SK-N-SH treated with all-trans-retinoic acid at 6 μM for 48 hours (cell line): ENCODE measurements around the gene TANC1.

Experiments used
- ATAC-seq: fragments of 200-7000 bp; cut with Tn5 transposase; 3 replicates; pipeline ENCODE4 v1.9.1; 2020; ENCODE audit warnings: mild to moderate bottlenecking, moderate library complexity
- ARNTL ChIP-seq: fragments of 450-650 bp; formaldehyde crosslinking; IDR thresholded peaks from 2 replicates; pipeline ENCODE4 v1.5.0; 2020; ENCODE audit warnings: low read depth, mild to moderate bottlenecking, moderate library complexity, borderline replicate concordance
- BACH2 ChIP-seq: fragments of 250-450 bp; sonication (Bioruptor Pico); IDR thresholded peaks from 2 replicates; pipeline ENCODE4 v1.9.0; 2021; ENCODE audit warnings: mild to moderate bottlenecking, borderline replicate concordance
- CSDC2 ChIP-seq: fragments of 250-450 bp; sonication (Bioruptor Pico); IDR thresholded peaks from 2 replicates; pipeline ENCODE4 v1.5.0; 2020; ENCODE audit warnings: mild to moderate bottlenecking, moderate library complexity
- ESRRG ChIP-seq: fragments of 250-450 bp; sonication (Bioruptor Pico); IDR thresholded peaks from 2 replicates; pipeline ENCODE4 v1.6.1; 2021; ENCODE audit warnings: mild to moderate bottlenecking
- GLIS3 ChIP-seq: fragments of 250-450 bp; sonication (Bioruptor Pico); IDR thresholded peaks from 2 replicates; pipeline ENCODE4 v1.5.0; 2020; ENCODE audit warnings: mild to moderate bottlenecking, moderate library complexity
- ISL1 ChIP-seq: fragments of 250-450 bp; sonication (Bioruptor Pico); IDR thresholded peaks from 2 replicates; pipeline ENCODE4 v2.1.2; 2022; ENCODE audit warnings: mild to moderate bottlenecking, moderate library complexity
- OSR1 ChIP-seq: fragments of 250-450 bp; sonication (Bioruptor Pico); IDR thresholded peaks from 2 replicates; pipeline ENCODE4 v1.8.0; 2022; ENCODE audit warnings: moderate library complexity, mild to moderate bottlenecking, inconsistent platforms
- PPARA ChIP-seq: fragments of 250-450 bp; sonication (Bioruptor Pico); IDR thresholded peaks from 2 replicates; pipeline ENCODE4 v1.5.0; 2020; ENCODE audit warnings: mild to moderate bottlenecking, borderline replicate concordance
- RARB ChIP-seq: fragments of 250-450 bp; sonication (Bioruptor Pico); IDR thresholded peaks from 2 replicates; pipeline ENCODE4 v1.8.0; 2021; ENCODE audit warnings: mild to moderate bottlenecking, moderate library complexity
- SNAI2 ChIP-seq: fragments of 250-450 bp; sonication (Bioruptor Pico); IDR thresholded peaks from 2 replicates; pipeline ENCODE4 v1.5.0; 2020; ENCODE audit warnings: mild to moderate bottlenecking, moderate library complexity
- TCF4 ChIP-seq: fragments of 250-450 bp; sonication (Bioruptor Pico); IDR thresholded peaks from 2 replicates; pipeline ENCODE4 v1.8.0; 2021; ENCODE audit warnings: mild to moderate bottlenecking, moderate library complexity, borderline replicate concordance
- TOX ChIP-seq: fragments of 250-450 bp; sonication (Bioruptor Pico); IDR thresholded peaks from 2 replicates; pipeline ENCODE4 v1.8.0; 2021; ENCODE audit warnings: mild to moderate bottlenecking, moderate library complexity, borderline replicate concordance
- ZC3H10 ChIP-seq: fragments of 250-450 bp; sonication (Bioruptor Pico); IDR thresholded peaks from 2 replicates; pipeline ENCODE4 v1.5.1; 2021; ENCODE audit warnings: mild to moderate bottlenecking, moderate library complexity
- ZFP3 ChIP-seq: fragments of 250-450 bp; sonication (Bioruptor Pico); IDR thresholded peaks from 2 replicates; pipeline ENCODE4 v1.5.0; 2020; ENCODE audit warnings: mild to moderate bottlenecking, moderate library complexity
- ZFP30 ChIP-seq: fragments of 450-650 bp; formaldehyde crosslinking; IDR thresholded peaks from 2 replicates; pipeline ENCODE4 v1.5.0; 2022; ENCODE audit warnings: mild to moderate bottlenecking, moderate library complexity
- ZNF565 ChIP-seq: fragments of 450-650 bp; formaldehyde crosslinking; conservative IDR thresholded peaks from 2 replicates; pipeline ENCODE4 v1.5.0; 2020; ENCODE audit warnings: low read depth, mild to moderate bottlenecking, moderate library complexity
- ZNF70 ChIP-seq: fragments of 450-650 bp; formaldehyde crosslinking; IDR thresholded peaks from 2 replicates; pipeline ENCODE4 v1.5.0; 2020; ENCODE audit warnings: mild to moderate bottlenecking, moderate library complexity
- ZNF8 ChIP-seq: fragments of 450-650 bp; formaldehyde crosslinking; IDR thresholded peaks from 2 replicates; pipeline ENCODE4 v1.5.0; 2020; ENCODE audit warnings: mild to moderate bottlenecking, moderate library complexity
- TF ChIP-seq, protein P1 (sequence below): fragments of 250-450 bp; sonication (Bioruptor Pico); IDR thresholded peaks from 2 replicates; pipeline ENCODE4 v1.8.0; 2021; ENCODE audit warnings: low read depth, mild to moderate bottlenecking, moderate library complexity, borderline replicate concordance
- TF ChIP-seq, protein P2 (sequence below): fragments of 250-450 bp; sonication (Bioruptor Pico); IDR thresholded peaks from 2 replicates; pipeline ENCODE4 v1.5.0; 2020; ENCODE audit warnings: mild to moderate bottlenecking, moderate library complexity
- TF ChIP-seq, protein P3 (sequence below): fragments of 250-450 bp; sonication (Bioruptor Pico); IDR thresholded peaks from 2 replicates; pipeline ENCODE4 v1.5.1; 2021; ENCODE audit warnings: mild to moderate bottlenecking, moderate library complexity
- TF ChIP-seq, protein P4 (sequence below): fragments of 250-450 bp; sonication (Bioruptor Pico); IDR thresholded peaks from 2 replicates; pipeline ENCODE4 v1.5.1; 2020; ENCODE audit warnings: low read depth, mild to moderate bottlenecking, moderate library complexity
- TF ChIP-seq, protein P5 (sequence below): fragments of 250-450 bp; sonication (Bioruptor Pico); IDR thresholded peaks from 2 replicates; pipeline ENCODE4 v1.8.0; 2020; ENCODE audit warnings: mild to moderate bottlenecking, moderate library complexity, borderline replicate concordance

Gene TANC1

DNA sequence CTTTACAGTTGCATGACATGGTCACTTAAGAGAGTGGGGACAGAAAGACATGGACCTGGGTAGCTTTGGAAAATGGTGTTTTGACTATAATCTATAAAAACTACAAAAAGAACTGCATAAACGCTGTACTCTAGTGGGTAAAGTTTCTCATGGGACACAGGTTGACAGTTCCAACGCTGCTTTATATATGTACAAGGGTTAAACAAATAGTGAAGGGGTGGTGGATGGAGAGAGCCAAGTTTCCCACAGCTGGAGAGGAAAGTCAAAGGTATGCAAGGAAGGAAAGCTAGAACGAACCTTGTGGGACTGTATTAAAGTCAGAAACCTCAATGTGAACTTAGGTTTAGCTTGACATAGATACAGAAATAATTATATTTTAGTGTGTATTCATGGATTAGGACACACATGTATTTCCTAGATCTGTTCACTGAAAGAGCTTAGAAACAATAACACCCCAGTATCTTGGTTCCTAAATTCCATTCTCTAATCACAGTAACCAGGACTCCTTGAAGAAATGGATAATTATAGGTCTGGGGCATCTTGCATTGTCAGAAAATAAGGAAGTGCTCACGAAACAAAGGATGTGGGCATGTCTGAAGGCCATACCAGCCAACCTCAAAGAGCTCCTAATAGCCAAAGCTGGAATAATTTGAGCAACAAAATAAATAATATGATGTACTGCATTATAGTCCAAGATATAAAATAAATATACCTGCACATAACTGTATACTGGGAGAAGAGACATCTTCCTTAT lies 28.8 kb downstream of the TANC1 start:
- ATAC-seq = no peak
- TF ChIP-seq, protein P1, sequence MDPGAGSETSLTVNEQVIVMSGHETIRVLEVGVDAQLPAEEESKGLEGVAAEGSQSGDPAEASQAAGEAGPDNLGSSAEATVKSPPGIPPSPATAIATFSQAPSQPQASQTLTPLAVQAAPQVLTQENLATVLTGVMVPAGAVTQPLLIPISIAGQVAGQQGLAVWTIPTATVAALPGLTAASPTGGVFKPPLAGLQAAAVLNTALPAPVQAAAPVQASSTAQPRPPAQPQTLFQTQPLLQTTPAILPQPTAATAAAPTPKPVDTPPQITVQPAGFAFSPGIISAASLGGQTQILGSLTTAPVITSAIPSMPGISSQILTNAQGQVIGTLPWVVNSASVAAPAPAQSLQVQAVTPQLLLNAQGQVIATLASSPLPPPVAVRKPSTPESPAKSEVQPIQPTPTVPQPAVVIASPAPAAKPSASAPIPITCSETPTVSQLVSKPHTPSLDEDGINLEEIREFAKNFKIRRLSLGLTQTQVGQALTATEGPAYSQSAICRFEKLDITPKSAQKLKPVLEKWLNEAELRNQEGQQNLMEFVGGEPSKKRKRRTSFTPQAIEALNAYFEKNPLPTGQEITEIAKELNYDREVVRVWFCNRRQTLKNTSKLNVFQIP (CRISPR knock-in tag) = no peak
- TF ChIP-seq, protein P2, sequence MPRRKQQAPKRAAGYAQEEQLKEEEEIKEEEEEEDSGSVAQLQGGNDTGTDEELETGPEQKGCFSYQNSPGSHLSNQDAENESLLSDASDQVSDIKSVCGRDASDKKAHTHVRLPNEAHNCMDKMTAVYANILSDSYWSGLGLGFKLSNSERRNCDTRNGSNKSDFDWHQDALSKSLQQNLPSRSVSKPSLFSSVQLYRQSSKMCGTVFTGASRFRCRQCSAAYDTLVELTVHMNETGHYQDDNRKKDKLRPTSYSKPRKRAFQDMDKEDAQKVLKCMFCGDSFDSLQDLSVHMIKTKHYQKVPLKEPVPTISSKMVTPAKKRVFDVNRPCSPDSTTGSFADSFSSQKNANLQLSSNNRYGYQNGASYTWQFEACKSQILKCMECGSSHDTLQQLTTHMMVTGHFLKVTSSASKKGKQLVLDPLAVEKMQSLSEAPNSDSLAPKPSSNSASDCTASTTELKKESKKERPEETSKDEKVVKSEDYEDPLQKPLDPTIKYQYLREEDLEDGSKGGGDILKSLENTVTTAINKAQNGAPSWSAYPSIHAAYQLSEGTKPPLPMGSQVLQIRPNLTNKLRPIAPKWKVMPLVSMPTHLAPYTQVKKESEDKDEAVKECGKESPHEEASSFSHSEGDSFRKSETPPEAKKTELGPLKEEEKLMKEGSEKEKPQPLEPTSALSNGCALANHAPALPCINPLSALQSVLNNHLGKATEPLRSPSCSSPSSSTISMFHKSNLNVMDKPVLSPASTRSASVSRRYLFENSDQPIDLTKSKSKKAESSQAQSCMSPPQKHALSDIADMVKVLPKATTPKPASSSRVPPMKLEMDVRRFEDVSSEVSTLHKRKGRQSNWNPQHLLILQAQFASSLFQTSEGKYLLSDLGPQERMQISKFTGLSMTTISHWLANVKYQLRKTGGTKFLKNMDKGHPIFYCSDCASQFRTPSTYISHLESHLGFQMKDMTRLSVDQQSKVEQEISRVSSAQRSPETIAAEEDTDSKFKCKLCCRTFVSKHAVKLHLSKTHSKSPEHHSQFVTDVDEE = no peak
- TF ChIP-seq ZNF8 (CRISPR knock-in tag) (no peak), ZNF70 (CRISPR knock-in tag) (no peak), TOX (CRISPR knock-in tag) (no peak), BACH2 (no peak), ZNF565 (CRISPR knock-in tag) (no peak), ISL1 (CRISPR knock-in tag) (no peak), PPARA (CRISPR knock-in tag) (no peak), ZFP3 (CRISPR knock-in tag) (no peak), GLIS3 (CRISPR knock-in tag) (no peak), ZFP30 (CRISPR knock-in tag) (no peak), ZC3H10 (no peak), ESRRG (CRISPR knock-in tag) (no peak), SNAI2 (CRISPR knock-in tag) (no peak), OSR1 (CRISPR knock-in tag) (no peak), CSDC2 (CRISPR knock-in tag) (no peak), ARNTL (CRISPR knock-in tag) (no peak)
- TF ChIP-seq, protein P3, sequence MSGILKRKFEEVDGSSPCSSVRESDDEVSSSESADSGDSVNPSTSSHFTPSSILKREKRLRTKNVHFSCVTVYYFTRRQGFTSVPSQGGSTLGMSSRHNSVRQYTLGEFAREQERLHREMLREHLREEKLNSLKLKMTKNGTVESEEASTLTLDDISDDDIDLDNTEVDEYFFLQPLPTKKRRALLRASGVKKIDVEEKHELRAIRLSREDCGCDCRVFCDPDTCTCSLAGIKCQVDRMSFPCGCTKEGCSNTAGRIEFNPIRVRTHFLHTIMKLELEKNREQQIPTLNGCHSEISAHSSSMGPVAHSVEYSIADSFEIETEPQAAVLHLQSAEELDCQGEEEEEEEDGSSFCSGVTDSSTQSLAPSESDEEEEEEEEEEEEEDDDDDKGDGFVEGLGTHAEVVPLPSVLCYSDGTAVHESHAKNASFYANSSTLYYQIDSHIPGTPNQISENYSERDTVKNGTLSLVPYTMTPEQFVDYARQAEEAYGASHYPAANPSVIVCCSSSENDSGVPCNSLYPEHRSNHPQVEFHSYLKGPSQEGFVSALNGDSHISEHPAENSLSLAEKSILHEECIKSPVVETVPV (CRISPR knock-in tag) = no peak
- TF ChIP-seq, protein P4, sequence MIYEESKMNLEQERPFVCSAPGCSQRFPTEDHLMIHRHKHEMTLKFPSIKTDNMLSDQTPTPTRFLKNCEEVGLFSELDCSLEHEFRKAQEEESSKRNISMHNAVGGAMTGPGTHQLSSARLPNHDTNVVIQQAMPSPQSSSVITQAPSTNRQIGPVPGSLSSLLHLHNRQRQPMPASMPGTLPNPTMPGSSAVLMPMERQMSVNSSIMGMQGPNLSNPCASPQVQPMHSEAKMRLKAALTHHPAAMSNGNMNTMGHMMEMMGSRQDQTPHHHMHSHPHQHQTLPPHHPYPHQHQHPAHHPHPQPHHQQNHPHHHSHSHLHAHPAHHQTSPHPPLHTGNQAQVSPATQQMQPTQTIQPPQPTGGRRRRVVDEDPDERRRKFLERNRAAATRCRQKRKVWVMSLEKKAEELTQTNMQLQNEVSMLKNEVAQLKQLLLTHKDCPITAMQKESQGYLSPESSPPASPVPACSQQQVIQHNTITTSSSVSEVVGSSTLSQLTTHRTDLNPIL (CRISPR knock-in tag) = no peak

DNA sequence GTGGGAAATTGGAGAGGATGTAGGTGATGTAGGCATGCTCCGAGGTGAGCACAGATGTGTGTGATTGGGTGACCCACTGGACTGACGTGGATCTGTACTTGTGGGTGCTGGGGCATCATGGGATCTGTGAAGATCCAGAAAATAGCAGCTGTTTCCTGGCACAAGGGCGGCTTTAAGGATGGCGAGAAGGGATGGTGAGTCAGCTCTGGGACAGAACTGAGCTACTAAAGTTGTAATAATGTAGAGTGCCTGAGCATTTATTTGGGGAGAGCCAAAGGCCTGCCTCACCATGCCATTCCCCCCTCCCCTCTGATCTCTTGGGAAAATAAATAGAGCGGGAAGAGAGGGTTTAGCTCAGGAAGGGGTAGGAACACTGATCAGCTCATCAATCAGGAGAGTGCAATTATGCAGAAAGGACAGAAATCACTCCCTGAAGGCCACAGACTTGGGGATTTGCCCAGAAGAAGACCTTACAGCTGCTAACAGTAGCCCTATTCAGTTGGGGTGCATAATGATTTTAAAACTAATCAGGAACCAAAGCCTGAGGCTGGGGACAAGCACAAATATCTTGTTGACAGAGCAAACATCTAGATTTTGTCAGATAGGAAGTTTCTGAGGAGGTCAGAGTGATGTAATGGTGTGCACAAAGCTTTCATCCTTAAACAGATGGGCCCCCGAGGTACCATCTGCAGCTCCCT lies 30.3 kb downstream of the TANC1 start:
- ATAC-seq = peak; percentile 58
- TF ChIP-seq ZNF70 (CRISPR knock-in tag) (no peak), ESRRG (CRISPR knock-in tag) (no peak), TOX (CRISPR knock-in tag) (no peak), BACH2 (no peak), GLIS3 (CRISPR knock-in tag) (no peak), ARNTL (CRISPR knock-in tag) (no peak), PPARA (CRISPR knock-in tag) (no peak), ZFP3 (CRISPR knock-in tag) (no peak), CSDC2 (CRISPR knock-in tag) (no peak), RARB (CRISPR knock-in tag) (no peak), ZNF565 (CRISPR knock-in tag) (no peak), TCF4 (CRISPR knock-in tag) (no peak), ISL1 (CRISPR knock-in tag) (no peak), ZC3H10 (no peak), SNAI2 (CRISPR knock-in tag) (no peak)
- TF ChIP-seq, protein P4 (CRISPR knock-in tag) = no peak
- TF ChIP-seq, protein P5, sequence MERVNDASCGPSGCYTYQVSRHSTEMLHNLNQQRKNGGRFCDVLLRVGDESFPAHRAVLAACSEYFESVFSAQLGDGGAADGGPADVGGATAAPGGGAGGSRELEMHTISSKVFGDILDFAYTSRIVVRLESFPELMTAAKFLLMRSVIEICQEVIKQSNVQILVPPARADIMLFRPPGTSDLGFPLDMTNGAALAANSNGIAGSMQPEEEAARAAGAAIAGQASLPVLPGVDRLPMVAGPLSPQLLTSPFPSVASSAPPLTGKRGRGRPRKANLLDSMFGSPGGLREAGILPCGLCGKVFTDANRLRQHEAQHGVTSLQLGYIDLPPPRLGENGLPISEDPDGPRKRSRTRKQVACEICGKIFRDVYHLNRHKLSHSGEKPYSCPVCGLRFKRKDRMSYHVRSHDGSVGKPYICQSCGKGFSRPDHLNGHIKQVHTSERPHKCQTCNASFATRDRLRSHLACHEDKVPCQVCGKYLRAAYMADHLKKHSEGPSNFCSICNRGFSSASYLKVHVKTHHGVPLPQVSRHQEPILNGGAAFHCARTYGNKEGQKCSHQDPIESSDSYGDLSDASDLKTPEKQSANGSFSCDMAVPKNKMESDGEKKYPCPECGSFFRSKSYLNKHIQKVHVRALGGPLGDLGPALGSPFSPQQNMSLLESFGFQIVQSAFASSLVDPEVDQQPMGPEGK (CRISPR knock-in tag) = no peak
- TF ChIP-seq, protein P1 (CRISPR knock-in tag) = no peak
